ENCODE measurements around the gene SH3TC2. TPM values are rescaled to one million over a fixed set of nuclear protein-coding genes. Genes with fewer than 3 reads are reported as not detected.

The SH3TC2 gene
- total RNA-seq, 1 donor from 2014 or later = 0.69 TPM

DNA sequence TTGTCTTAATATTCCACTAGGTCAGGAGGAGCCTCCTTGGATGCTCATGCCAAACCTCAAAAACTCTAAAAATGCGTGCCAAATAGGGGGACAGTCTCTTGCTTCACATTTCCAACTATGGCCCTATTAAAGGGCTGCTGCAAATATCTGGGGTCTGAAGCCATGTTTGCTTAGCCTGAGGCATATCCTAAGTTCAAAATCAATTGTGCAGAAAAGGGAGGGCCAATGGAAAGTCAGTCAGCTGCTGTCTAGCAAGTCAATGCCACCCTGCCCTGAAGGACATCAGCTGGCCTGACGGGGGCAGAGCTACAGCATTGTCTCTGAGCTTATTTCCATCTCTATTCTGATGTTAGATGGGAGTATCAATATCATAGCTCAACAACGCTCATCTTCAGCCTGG lies 93.6 kb downstream of the SH3TC2 start:
- H3K4me2 ChIP-seq = no peak overlapping the region
- no peak overlapping the region for H3K27ac Mint-ChIP-seq
- H3K79me2 ChIP-seq (ENCODE audit: low read depth) = no peaks in the 10 kb centered on the region
- H3K4me1 ChIP-seq = peaks cover 3% of the 10 kb centered on the region
- no peaks in the 10 kb centered on the region for H3K4me1 Mint-ChIP-seq
- H3K27me3 ChIP-seq = no peaks in the 10 kb centered on the region
- no peak overlapping the region for H3K9ac ChIP-seq
- TF ChIP-seq, protein P1, sequence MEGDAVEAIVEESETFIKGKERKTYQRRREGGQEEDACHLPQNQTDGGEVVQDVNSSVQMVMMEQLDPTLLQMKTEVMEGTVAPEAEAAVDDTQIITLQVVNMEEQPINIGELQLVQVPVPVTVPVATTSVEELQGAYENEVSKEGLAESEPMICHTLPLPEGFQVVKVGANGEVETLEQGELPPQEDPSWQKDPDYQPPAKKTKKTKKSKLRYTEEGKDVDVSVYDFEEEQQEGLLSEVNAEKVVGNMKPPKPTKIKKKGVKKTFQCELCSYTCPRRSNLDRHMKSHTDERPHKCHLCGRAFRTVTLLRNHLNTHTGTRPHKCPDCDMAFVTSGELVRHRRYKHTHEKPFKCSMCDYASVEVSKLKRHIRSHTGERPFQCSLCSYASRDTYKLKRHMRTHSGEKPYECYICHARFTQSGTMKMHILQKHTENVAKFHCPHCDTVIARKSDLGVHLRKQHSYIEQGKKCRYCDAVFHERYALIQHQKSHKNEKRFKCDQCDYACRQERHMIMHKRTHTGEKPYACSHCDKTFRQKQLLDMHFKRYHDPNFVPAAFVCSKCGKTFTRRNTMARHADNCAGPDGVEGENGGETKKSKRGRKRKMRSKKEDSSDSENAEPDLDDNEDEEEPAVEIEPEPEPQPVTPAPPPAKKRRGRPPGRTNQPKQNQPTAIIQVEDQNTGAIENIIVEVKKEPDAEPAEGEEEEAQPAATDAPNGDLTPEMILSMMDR (IDR thresholded peaks at IDR 0.05) = peak; percentile 5
- no peak for TF ChIP-seq EZH2phosphoT487 (IDR thresholded peaks at IDR 0.05)
- H3K36me3 Mint-ChIP-seq = no peaks in the 10 kb centered on the region
- no peak overlapping the region for H3K4me3 ChIP-seq
- no peak overlapping the region for H3K4me3 Mint-ChIP-seq
- H3K9me3 Mint-ChIP-seq = no peaks in the 10 kb centered on the region
- H3K9me3 ChIP-seq (ENCODE audit: low read depth) = no peaks in the 10 kb centered on the region
- H3K27me3 Mint-ChIP-seq (ENCODE audit: insufficient read depth, low read depth) = no peaks in the 10 kb centered on the region
- no peaks in the 10 kb centered on the region for H4K20me1 ChIP-seq (ENCODE audit: low read depth)
- no peak overlapping the region for H2AFZ ChIP-seq (replicated peaks)
- H3K36me3 ChIP-seq = no peaks in the 10 kb centered on the region
- H3K27ac ChIP-seq = no peak overlapping the region
- no peaks in the 10 kb centered on the region for H3F3A ChIP-seq (ENCODE audit: low read depth)
- DNase-seq (ENCODE audit: low spot score) = no peak

DNA sequence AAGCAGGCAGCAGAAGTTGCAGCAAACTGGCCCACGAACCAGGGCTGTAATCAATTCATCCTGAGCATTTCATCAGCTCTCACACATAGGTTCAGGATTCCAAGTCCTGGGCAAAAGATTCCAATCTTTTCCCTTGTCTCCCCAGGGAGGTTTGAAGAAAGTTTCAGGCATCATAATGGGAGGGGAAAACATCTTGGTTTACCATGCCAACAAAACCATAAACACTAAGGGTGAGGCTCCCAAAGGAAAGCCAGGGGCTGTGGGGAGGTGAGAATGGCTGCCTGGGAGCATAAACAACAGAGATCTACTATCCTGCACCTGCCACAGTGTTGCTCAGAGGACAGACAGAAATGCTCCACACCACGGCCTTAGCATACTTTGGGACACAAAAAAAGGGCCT lies 94.6 kb downstream of the SH3TC2 start:
- H3K4me3 Mint-ChIP-seq = no peak overlapping the region
- TF ChIP-seq EZH2 (IDR thresholded peaks at IDR 0.05) = no peak
- no peak for TF ChIP-seq EZH2phosphoT487 (IDR thresholded peaks at IDR 0.05)
- TF ChIP-seq, protein P1 (IDR thresholded peaks at IDR 0.05) = no peak
- no peaks in the 10 kb centered on the region for H4K20me1 ChIP-seq (ENCODE audit: low read depth)

DNA sequence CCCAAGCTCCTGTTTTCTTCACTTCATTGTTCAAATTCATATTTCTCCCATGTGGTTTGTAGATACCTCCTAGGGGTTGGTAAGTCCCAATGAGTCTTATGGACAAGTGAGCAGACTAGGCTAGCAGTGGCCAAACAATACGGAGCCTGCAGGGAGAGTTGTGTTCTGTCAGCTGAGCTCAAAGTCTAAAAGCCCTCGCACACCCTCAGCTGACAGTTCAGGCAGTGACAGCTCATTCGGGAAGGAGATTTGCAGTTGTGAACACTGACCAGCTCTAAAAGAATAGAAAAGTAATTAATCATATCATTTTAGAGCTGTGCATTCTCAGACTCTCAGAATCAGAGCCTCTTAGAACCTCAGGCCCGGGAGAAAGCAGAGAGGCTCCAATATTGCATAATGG lies 95.1 kb downstream of the SH3TC2 start:
- Histone ChIP-seq H3K27ac (no peak overlapping the region), H4K20me1 (ENCODE audit: low read depth) (no peaks in the 10 kb centered on the region), H3K4me1 (peaks cover 3% of the 10 kb centered on the region), H3K36me3 (no peaks in the 10 kb centered on the region), H3K79me2 (ENCODE audit: low read depth) (no peaks in the 10 kb centered on the region), H3K4me2 (no peak overlapping the region), H3K4me3 (no peak overlapping the region), H3K9me3 (ENCODE audit: low read depth) (no peaks in the 10 kb centered on the region), H3K27me3 (no peaks in the 10 kb centered on the region), H3F3A (ENCODE audit: low read depth) (no peaks in the 10 kb centered on the region), H3K9ac (no peak overlapping the region), H2AFZ (replicated peaks) (no peak overlapping the region)
- TF ChIP-seq EZH2 (IDR thresholded peaks at IDR 0.05) = no peak
- Mint-ChIP-seq H3K4me3 (no peak overlapping the region), H3K27ac (no peak overlapping the region), H3K9me3 (no peaks in the 10 kb centered on the region), H3K36me3 (no peaks in the 10 kb centered on the region), H3K27me3 (ENCODE audit: insufficient read depth, low read depth) (no peaks in the 10 kb centered on the region), H3K4me1 (no peaks in the 10 kb centered on the region)
- no peak for DNase-seq (ENCODE audit: low spot score)

More for the DNA sequence above, 94.6 kb downstream of the SH3TC2 start:
- DNase-seq (ENCODE audit: low spot score) = no peak
- Mint-ChIP-seq H3K36me3 (no peaks in the 10 kb centered on the region), H3K27ac (no peak overlapping the region), H3K27me3 (ENCODE audit: insufficient read depth, low read depth) (no peaks in the 10 kb centered on the region), H3K9me3 (no peaks in the 10 kb centered on the region), H3K4me1 (no peaks in the 10 kb centered on the region)
- Histone ChIP-seq H3F3A (ENCODE audit: low read depth) (no peaks in the 10 kb centered on the region), H3K27me3 (no peaks in the 10 kb centered on the region), H3K4me1 (peaks cover 3% of the 10 kb centered on the region), H2AFZ (replicated peaks) (no peak overlapping the region), H3K4me3 (no peak overlapping the region), H3K27ac (no peak overlapping the region), H3K9ac (no peak overlapping the region), H3K36me3 (no peaks in the 10 kb centered on the region), H3K79me2 (ENCODE audit: low read depth) (no peaks in the 10 kb centered on the region), H3K9me3 (ENCODE audit: low read depth) (no peaks in the 10 kb centered on the region), H3K4me2 (no peak overlapping the region)

DNA sequence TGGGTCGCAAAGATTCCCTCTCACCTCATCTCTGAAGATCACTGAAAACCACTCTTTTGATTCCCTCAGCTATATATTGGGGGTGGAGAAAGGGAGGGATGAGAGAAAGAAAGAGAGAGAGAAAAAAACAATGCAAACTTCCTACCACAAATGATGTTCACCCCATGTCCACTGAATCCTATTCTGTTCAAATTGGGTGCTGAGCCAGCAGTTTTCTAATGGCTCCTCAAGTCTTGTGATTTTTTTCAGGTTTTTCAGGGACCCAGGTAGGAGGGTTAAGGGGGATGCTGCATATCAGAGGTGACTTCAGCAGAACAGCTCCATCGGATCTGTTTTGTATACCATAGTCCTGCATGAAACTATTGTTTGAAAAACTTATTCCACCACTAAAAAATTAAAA lies 95.9 kb downstream of the SH3TC2 start:
- no peak overlapping the region for H3K9ac ChIP-seq
- H3K4me1 Mint-ChIP-seq = no peaks in the 10 kb centered on the region

More for the DNA sequence above, 95.9 kb downstream of the SH3TC2 start:
- Mint-ChIP-seq H3K4me3 (no peak overlapping the region), H3K27me3 (ENCODE audit: insufficient read depth, low read depth) (no peaks in the 10 kb centered on the region), H3K36me3 (no peaks in the 10 kb centered on the region), H3K27ac (no peak overlapping the region), H3K9me3 (no peaks in the 10 kb centered on the region)
- no peak overlapping the region for H2AFZ ChIP-seq (replicated peaks)
- no peaks in the 10 kb centered on the region for H3K9me3 ChIP-seq (ENCODE audit: low read depth)
- no peaks in the 10 kb centered on the region for H3F3A ChIP-seq (ENCODE audit: low read depth)
- TF ChIP-seq EZH2 (IDR thresholded peaks at IDR 0.05) = no peak
- TF ChIP-seq, protein P1 (IDR thresholded peaks at IDR 0.05) = no peak
- no peak for TF ChIP-seq EZH2phosphoT487 (IDR thresholded peaks at IDR 0.05)
- H3K4me2 ChIP-seq = no peak overlapping the region
- H4K20me1 ChIP-seq (ENCODE audit: low read depth) = no peaks in the 10 kb centered on the region
- H3K4me1 ChIP-seq = peaks cover 3% of the 10 kb centered on the region
- H3K36me3 ChIP-seq = no peaks in the 10 kb centered on the region
- no peak for DNase-seq (ENCODE audit: low spot score)
- H3K79me2 ChIP-seq (ENCODE audit: low read depth) = no peaks in the 10 kb centered on the region
- H3K27ac ChIP-seq = no peak overlapping the region
- no peak overlapping the region for H3K4me3 ChIP-seq
- H3K27me3 ChIP-seq = no peaks in the 10 kb centered on the region
